Measurements from ENCODE around the gene PPFIBP1. TPM values are rescaled to one million over a fixed set of nuclear protein-coding genes. Genes with fewer than 3 reads are reported as not detected.
A peak's percentile ranks its signal among the peaks of the same experiment; 100 is the strongest.
"Not testable (repeated sequence)": the region's sequence is repeated elsewhere in the genome, so short reads cannot be mapped to it uniquely, and the experiment has no call there.

The PPFIBP1 gene
- total and polyA plus RNA-seq, 8 donors: 82.8 to 126 (median 96.7) TPM

DNA sequence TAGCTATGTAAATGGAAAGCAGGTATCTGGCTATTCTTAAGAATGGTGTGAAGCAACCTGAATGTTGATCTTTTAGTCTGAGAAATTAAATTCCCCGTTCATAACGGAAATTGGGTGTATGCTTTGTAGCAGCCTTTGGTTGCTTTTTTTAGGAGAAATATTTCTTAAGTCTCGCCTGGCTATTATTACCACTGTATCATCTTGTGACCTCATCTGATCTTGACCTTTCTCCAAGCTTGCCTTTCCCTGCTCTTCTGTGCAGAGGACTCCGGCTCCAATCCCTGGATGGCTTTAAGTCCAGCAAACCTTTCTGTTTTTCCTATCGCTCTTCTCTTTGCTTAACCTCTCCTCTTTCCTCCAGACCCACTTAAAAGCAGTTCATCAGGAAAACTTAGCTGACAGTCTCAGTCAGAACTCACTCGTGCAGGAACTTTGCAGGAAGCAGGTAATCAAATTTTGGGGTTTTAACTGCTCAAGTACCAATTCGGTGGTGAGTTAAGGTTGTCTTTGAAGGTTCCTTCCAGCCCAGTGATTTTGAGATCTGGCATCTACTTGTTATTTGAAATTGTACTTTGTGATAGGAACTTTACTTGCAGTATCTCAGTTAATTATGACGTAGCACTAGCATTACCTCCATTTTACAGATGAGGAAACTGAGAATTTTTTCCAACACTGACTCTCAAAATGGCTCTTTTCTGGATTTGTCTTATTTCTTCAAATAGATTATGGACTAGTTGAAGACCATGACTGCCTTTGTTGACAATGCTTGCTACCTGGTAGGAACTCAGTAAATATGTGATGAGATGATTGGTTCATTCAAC lies 14.1 kb downstream of the PPFIBP1 start:
- Histone ChIP-seq H3K27ac (no peak overlapping the region), H3K36me3 (peaks cover 0 to 4% of the 10 kb centered on the region in 2 donors), H3K9me3 (no peaks in the 10 kb centered on the region), H3K27me3 (no peaks in the 10 kb centered on the region), H3K4me3 (no peak overlapping the region), H3K4me1 (peaks cover 4 to 15% of the 10 kb centered on the region in 2 donors)
- no peak for DNase-seq
- ATAC-seq: no peak
- TF ChIP-seq, protein P1, sequence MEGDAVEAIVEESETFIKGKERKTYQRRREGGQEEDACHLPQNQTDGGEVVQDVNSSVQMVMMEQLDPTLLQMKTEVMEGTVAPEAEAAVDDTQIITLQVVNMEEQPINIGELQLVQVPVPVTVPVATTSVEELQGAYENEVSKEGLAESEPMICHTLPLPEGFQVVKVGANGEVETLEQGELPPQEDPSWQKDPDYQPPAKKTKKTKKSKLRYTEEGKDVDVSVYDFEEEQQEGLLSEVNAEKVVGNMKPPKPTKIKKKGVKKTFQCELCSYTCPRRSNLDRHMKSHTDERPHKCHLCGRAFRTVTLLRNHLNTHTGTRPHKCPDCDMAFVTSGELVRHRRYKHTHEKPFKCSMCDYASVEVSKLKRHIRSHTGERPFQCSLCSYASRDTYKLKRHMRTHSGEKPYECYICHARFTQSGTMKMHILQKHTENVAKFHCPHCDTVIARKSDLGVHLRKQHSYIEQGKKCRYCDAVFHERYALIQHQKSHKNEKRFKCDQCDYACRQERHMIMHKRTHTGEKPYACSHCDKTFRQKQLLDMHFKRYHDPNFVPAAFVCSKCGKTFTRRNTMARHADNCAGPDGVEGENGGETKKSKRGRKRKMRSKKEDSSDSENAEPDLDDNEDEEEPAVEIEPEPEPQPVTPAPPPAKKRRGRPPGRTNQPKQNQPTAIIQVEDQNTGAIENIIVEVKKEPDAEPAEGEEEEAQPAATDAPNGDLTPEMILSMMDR (IDR thresholded peaks at IDR 0.05): no peak
- intact Hi-C loops (cut with DNase I): no loop called here

DNA sequence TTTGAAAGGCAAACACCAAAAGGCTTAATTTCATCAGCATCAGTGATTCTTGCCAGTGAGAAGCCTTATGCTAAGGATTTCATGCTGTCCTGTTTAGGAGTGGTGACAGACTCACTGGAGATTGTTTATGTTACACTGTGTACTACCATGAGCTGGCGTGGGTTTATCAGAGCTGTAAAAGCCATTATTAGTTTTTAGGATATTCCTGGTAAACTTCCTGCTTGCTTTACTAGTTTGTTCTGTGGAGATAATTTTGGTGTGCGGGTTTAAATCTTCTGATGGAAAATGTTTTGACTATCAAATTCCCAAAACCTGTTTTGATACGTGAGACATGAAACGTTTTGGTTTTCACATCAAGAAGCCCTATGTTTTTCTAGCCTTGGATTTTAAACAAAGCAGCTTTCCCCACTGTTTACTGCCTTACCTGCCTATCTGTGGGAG lies 15.2 kb downstream of the PPFIBP1 start:
- DNase-seq (peak in 1 of 4 donors; percentile 54), ATAC-seq (no peak)
- TF ChIP-seq, protein P1 (IDR thresholded peaks at IDR 0.05): no peak
- Histone ChIP-seq H3K4me3 (no peak overlapping the region), H3K4me1 (peaks cover 4 to 15% of the 10 kb centered on the region in 2 donors), H3K9me3 (no peaks in the 10 kb centered on the region), H3K36me3 (peaks cover 0 to 4% of the 10 kb centered on the region in 2 donors), H3K27me3 (no peaks in the 10 kb centered on the region), H3K27ac (no peak overlapping the region)
- intact Hi-C loops (cut with DNase I): no loop called here

DNA sequence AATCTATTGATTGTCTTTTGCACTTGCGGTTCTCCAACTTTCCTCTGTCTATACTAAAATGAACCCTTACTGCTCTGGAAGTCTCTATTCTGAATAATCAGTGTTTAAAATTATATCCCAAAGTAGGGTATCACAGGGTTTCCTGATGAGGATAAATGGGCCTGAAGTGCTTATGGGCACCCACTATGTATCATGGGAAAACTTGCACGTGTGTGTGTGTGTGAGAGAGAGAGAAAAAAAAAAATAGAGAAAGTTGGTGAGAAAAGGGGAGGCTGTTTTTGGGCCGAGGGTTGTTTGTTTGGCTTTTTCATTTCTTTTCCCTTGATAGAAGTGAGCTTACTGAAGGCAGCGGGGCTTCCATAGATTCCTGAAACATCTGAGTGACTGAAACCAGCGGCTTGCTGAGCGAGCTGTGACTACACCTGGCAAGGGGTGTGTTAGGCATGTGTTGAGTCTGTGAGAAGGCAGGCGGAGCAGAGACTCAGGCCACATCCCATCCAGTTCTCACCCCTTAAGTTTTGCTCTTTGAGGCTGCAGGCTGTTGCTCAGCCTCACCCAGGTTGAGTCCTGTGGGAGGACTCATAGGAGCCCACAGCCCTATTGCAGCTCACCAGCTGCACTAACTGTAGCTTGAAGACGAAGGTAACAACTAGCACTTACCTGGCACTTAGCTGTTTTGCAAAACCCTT lies 17.2 kb downstream of the PPFIBP1 start:
- Histone ChIP-seq H3K27me3 (no peaks in the 10 kb centered on the region), H3K4me3 (no peak overlapping the region), H3K9me3 (no peaks in the 10 kb centered on the region), H3K27ac (no peak overlapping the region), H3K36me3 (no peaks in the 10 kb centered on the region), H3K4me1 (peaks cover 4 to 15% of the 10 kb centered on the region in 2 donors)
- no peak for DNase-seq
- ATAC-seq: no peak
- TF ChIP-seq, protein P1 (IDR thresholded peaks at IDR 0.05): no peak
- intact Hi-C loops (cut with DNase I): no loop called here

DNA sequence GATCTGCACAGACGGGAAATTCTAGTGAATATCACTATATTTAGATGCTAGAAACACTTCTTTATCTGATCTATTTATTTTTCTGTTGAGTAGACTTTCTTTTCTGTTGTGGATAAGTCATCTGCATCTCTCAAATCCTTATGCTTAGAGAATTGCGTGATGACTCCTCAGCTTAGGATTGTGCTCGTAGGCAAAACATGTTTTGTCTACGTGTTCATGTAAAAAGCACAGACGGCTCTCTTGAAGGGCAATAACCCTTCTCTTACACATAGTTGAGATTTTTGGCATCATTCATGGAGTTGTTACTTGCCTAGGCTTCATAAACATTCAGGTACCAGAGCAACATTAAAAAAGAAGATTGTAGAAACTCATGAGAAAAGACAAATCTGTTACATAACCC lies 18.6 kb downstream of the PPFIBP1 start:
- intact Hi-C loops (cut with DNase I): no loop called here
- ATAC-seq: peak; percentile 76
- Histone ChIP-seq H3K4me3 (no peak overlapping the region), H3K27me3 (no peaks in the 10 kb centered on the region), H3K4me1 (peaks cover 4 to 15% of the 10 kb centered on the region in 2 donors), H3K9me3 (no peaks in the 10 kb centered on the region), H3K27ac (peak overlapping the region in 1 of 2 donors; percentile 51), H3K36me3 (no peaks in the 10 kb centered on the region)
- peak in 1 of 4 donors; percentile 54 for DNase-seq
- TF ChIP-seq, protein P1 (IDR thresholded peaks at IDR 0.05): no peak

DNA sequence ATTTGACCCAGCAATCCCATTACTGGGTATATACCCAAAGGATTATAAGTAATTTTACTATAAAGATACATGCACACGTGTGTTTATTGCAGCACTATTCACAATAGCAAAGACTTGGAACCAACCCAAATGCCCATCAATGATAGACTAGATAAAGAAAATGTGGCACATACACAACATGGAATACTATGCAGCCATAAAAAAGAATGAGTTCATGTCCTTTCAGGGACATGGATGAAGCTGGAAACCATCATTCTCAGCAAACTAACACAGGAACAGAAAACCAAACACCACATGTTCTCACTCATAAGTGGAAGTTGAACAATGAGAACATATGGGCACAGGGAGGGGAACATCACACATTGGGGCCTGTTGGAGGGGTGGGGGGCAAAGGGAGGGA lies 20.9 kb downstream of the PPFIBP1 start:
- H3K4me3 ChIP-seq; ATAC-seq; H3K36me3 ChIP-seq; H3K9me3 ChIP-seq; H3K27me3 ChIP-seq; H3K27ac ChIP-seq; DNase-seq; intact Hi-C loops (cut with DNase I): not testable (repeated sequence)
- peaks cover 11 to 23% of the 10 kb centered on the region in 2 donors for H3K4me1 ChIP-seq
